Measurements from ENCODE around the gene CYFIP2. TPM values are rescaled to one million over a fixed set of nuclear protein-coding genes. Genes with fewer than 3 reads are reported as not detected.

The CYFIP2 gene
- total RNA-seq: 0.79 and 9.0 TPM in 2 replicates

DNA sequence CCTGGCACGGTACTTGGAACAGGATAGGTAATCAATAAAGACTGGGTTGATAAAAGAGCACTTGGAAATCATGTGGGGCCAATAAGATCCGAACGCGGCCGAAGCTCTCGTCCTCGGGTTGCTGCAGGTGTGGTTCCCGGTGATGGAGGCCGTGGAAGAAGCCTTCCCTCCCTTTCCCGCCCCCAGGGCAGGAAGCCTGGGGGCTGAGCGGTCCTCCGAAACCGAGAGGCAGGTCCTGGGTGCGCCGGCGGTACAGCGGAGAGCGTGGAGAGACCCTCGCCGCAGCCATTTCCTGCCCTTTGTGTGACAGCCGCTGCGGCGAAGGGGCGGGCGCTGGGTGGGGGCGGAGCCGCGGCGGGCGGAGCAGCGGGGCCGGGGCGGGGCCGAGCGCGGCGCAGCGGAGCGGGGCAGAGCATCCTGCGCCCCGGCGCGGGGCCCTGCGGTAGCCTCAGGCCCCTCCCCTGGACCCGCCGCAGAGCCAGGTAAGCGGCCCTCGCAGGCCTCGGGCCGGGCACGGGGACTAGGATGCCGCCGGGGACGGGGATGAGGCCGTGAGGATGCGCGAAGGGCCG lies at the start of gene CYFIP2:
Gene CYFIP2, plus strand, starts transcription at position 410 of the 572 bp plus-strand sequence. CDS start 19,239 bp downstream, outside the sequence.

Other genes starting within 250 kb of the CYFIP2 start
- gene HAVCR1, start 207.0 kb upstream of the CYFIP2 start, total RNA-seq: not detected in 2 replicates
- 0.22 and 0.79 TPM in 2 replicates for gene HAVCR2, start 157.1 kb upstream of the CYFIP2 start, total RNA-seq
- 8.6 and 9.8 TPM in 2 replicates for gene MED7, start 123.3 kb upstream of the CYFIP2 start, total RNA-seq
- gene GARIN3, start 99.9 kb upstream of the CYFIP2 start, total RNA-seq: not detected in 2 replicates
- not detected in 2 replicates for gene ITK, start 85.3 kb upstream of the CYFIP2 start, total RNA-seq
- gene NIPAL4, start 194.1 kb downstream of the CYFIP2 start, total RNA-seq: not detected in 2 replicates

Measured in placental epithelial cell (primary cell).